ENCODE results near the gene NCKAP5.

DNA sequence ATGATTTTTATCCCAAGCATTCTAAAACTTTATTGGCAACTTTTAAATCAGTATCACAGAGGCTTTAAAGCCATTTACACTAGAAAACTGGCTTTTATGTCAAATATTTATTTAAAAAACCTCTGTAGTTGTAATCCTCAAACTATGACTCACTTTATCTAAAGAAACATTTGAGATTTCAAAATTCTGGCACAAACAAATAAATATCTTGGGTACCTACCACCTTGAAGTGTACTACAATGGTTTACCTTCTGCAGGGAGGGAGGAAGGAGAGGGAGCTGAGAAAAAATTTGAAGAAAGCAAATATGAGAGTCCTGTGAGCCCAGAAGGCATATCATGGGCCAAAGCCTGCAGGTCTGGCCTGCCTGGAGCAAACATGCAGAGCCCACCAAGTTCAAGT is 155.6 kb downstream of the NCKAP5 start:
- TF ChIP-seq, protein P1, sequence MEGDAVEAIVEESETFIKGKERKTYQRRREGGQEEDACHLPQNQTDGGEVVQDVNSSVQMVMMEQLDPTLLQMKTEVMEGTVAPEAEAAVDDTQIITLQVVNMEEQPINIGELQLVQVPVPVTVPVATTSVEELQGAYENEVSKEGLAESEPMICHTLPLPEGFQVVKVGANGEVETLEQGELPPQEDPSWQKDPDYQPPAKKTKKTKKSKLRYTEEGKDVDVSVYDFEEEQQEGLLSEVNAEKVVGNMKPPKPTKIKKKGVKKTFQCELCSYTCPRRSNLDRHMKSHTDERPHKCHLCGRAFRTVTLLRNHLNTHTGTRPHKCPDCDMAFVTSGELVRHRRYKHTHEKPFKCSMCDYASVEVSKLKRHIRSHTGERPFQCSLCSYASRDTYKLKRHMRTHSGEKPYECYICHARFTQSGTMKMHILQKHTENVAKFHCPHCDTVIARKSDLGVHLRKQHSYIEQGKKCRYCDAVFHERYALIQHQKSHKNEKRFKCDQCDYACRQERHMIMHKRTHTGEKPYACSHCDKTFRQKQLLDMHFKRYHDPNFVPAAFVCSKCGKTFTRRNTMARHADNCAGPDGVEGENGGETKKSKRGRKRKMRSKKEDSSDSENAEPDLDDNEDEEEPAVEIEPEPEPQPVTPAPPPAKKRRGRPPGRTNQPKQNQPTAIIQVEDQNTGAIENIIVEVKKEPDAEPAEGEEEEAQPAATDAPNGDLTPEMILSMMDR (IDR thresholded peaks at IDR 0.05; ENCODE audit: poor library complexity): no peak
- TF ChIP-seq EZH2phosphoT487 (IDR thresholded peaks at IDR 0.05; ENCODE audit: low read depth, severe bottlenecking, unreplicated experiment) (no peak), EZH2 (IDR thresholded peaks at IDR 0.05; ENCODE audit: borderline replicate concordance) (no peak)
